ENCODE data around the gene ATL2.
"Not testable (repeated sequence)": the region's sequence is repeated elsewhere in the genome, so short reads cannot be mapped to it uniquely, and the experiment has no call there.

The ATL2 gene

GRCh38 chr2:38343212-38343611, 33.9 kb downstream of the ATL2 start:
- TF ChIP-seq CTCF (IDR thresholded peaks at IDR 0.05; ENCODE audit: extremely low read depth, insufficient read depth, missing control alignments): no peak
- DNase-seq (ENCODE audit: low spot score): no peak
- in situ Hi-C loops (cut with MboI; ENCODE audit: low pct_unique_long_range_greater_than_20kb, low sequenced_read_pairs, unreplicated experiment): no loop called here

GRCh38 chr2:38336621-38337020, 40.5 kb downstream of the ATL2 start:
- no peak for DNase-seq (ENCODE audit: low spot score)
- in situ Hi-C loops (cut with MboI; ENCODE audit: low pct_unique_long_range_greater_than_20kb, low sequenced_read_pairs, unreplicated experiment): no loop called here
- no peak for TF ChIP-seq CTCF (IDR thresholded peaks at IDR 0.05; ENCODE audit: extremely low read depth, insufficient read depth, missing control alignments)

GRCh38 chr2:38330754-38331153, 46.3 kb downstream of the ATL2 start:
- TF ChIP-seq CTCF (IDR thresholded peaks at IDR 0.05; ENCODE audit: extremely low read depth, insufficient read depth, missing control alignments): no peak
- DNase-seq (ENCODE audit: low spot score): no peak

GRCh38 chr2:38327580-38327979, 49.5 kb downstream of the ATL2 start:
- TF ChIP-seq CTCF (IDR thresholded peaks at IDR 0.05; ENCODE audit: extremely low read depth, insufficient read depth, missing control alignments): no peak
- no peak for DNase-seq (ENCODE audit: low spot score)
- in situ Hi-C loops (cut with MboI; ENCODE audit: low pct_unique_long_range_greater_than_20kb, low sequenced_read_pairs, unreplicated experiment): no loop called here

More at GRCh38 chr2:38330754-38331153, 46.3 kb downstream of the ATL2 start:
- in situ Hi-C loops (cut with MboI; ENCODE audit: low pct_unique_long_range_greater_than_20kb, low sequenced_read_pairs, unreplicated experiment): no loop called here

GRCh38 chr2:38323623-38324022, 53.5 kb downstream of the ATL2 start:
- in situ Hi-C loops (cut with MboI; ENCODE audit: low pct_unique_long_range_greater_than_20kb, low sequenced_read_pairs, unreplicated experiment): loop anchor here (25.0 kb wide), 1 partner anchor 414 kb away; no protein-coding TSS in a partner anchor
- no peak for DNase-seq (ENCODE audit: low spot score)
- TF ChIP-seq CTCF (IDR thresholded peaks at IDR 0.05; ENCODE audit: extremely low read depth, insufficient read depth, missing control alignments): no peak

- in situ Hi-C loops (cut with MboI; ENCODE audit: low pct_unique_long_range_greater_than_20kb, low sequenced_read_pairs, unreplicated experiment): loop anchor here (25.0 kb wide), 1 partner anchor 415 kb away; no protein-coding TSS in a partner anchor
- TF ChIP-seq CTCF (IDR thresholded peaks at IDR 0.05; ENCODE audit: extremely low read depth, insufficient read depth, missing control alignments): no peak
- DNase-seq (ENCODE audit: low spot score): no peak
Observed at GRCh38 chr2:38322224-38322914, 54.7 kb downstream of the ATL2 start.

GRCh38 chr2:38319240-38319639, 57.8 kb downstream of the ATL2 start:
- DNase-seq (ENCODE audit: low spot score): not testable (repeated sequence)
- in situ Hi-C loops (cut with MboI; ENCODE audit: low pct_unique_long_range_greater_than_20kb, low sequenced_read_pairs, unreplicated experiment): loop anchor here (10.0 to 25.0 kb wide), 2 partner anchors 186 to 418 kb away; no protein-coding TSS in a partner anchor

Measured in GM13977 (cell line).